Panc1 (cell line): ENCODE measurements around the gene LMNTD2. TPM values are rescaled to one million over a fixed set of nuclear protein-coding genes. Genes with fewer than 3 reads are reported as not detected.

Experiments
- ATAC-seq: fragments of 200-7000 bp; cut with Tn5 transposase; 2 replicates; pipeline ENCODE4 v1.9.1; 2020; ENCODE audit warnings: mild to moderate bottlenecking, moderate library complexity
- BruUV-seq: library from RNA; stranded (reverse); fragments of 400-500 nt; replicated peaks from 2 replicates; lab custom pipeline; 2021; lab: Mats Ljungman, UMichigan
- CTCF ChIA-PET: fragments of 300-600 bp; sonication (Branson Sonifier 250); formaldehyde crosslinking; loops from one replicate; lab custom pipeline; 2022; ENCODE audit warnings: antibody characterized with exemption; lab: Charles Lee
- POLR2A ChIA-PET: fragments of 300-600 bp; sonication (Branson Sonifier 250); formaldehyde crosslinking; loops from one replicate; lab custom pipeline; 2022; ENCODE audit warnings: antibody characterized with exemption; lab: Charles Lee
- DNase-seq: peaks from one replicate; pipeline ENCODE4 v3.0.0-alpha.2; 2010; ENCODE audit warnings: low read depth, low spot score
- H3K27ac ChIP-seq: 2 replicates; pipeline ENCODE4 v1.5.1; 2011; ENCODE audit warnings: mild to moderate bottlenecking, low read length, inconsistent platforms
- H3K27me3 ChIP-seq: fragments of 200-500 bp; sonication (Bioruptor generic); 2 replicates; pipeline ENCODE4 v1.6.0; 2014; ENCODE audit warnings: low read length, inconsistent platforms; ENCODE audit not compliant: control insufficient read depth, insufficient read depth
- H3K36me3 ChIP-seq: fragments of 200-500 bp; sonication (Bioruptor generic); 2 replicates; pipeline ENCODE4 v1.5.1; 2014; ENCODE audit warnings: inconsistent platforms, mild to moderate bottlenecking, low read length, moderate library complexity; ENCODE audit not compliant: control insufficient read depth, insufficient read depth
- H3K4me1 ChIP-seq: 2 replicates; pipeline ENCODE4 v1.5.1; 2011; ENCODE audit warnings: inconsistent platforms, mild to moderate bottlenecking, low read length, moderate library complexity; ENCODE audit not compliant: control insufficient read depth, insufficient read depth
- H3K4me3 ChIP-seq, 2 experiments: 2 replicates each; pipeline ENCODE4 v1.5.1; 2011 to 2012; ENCODE audit warnings: low read depth in 2 of 2, low read length in 2 of 2, mild to moderate bottlenecking in 2 of 2, inconsistent platforms in 1 of 2, moderate library complexity in 1 of 2
- H3K9me3 ChIP-seq: fragments of 200-500 bp; sonication (Bioruptor generic); 2 replicates; pipeline ENCODE4 v1.5.1; 2014; ENCODE audit warnings: low read depth, mild to moderate bottlenecking, inconsistent platforms, low read length, moderate library complexity; ENCODE audit not compliant: control insufficient read depth, insufficient read depth
- POLR2AphosphoS5 ChIP-seq: IDR thresholded peaks from 2 replicates; pipeline ENCODE4 v1.6.1; 2012; ENCODE audit warnings: mild to moderate bottlenecking, low read depth, low read length, moderate library complexity
- REST ChIP-seq, 2 experiments: IDR thresholded peaks; 2 replicates each; pipeline ENCODE4 v1.6.1; 2011 to 2012; ENCODE audit warnings: low read depth in 2 of 2, control low read depth in 1 of 2, low read length in 1 of 2, mild to moderate bottlenecking in 1 of 2, moderate library complexity in 1 of 2; ENCODE audit not compliant: insufficient read depth in 1 of 2
- SIN3A ChIP-seq: IDR thresholded peaks from 2 replicates; pipeline ENCODE4 v1.6.1; 2012; ENCODE audit warnings: low read depth, mild to moderate bottlenecking, low read length, moderate library complexity, borderline replicate concordance; ENCODE audit not compliant: insufficient read depth
- TCF7L2 ChIP-seq: IDR thresholded peaks from 2 replicates; pipeline ENCODE4 v1.6.1; 2011; ENCODE audit warnings: mild to moderate bottlenecking, low read depth, low read length, inconsistent platforms
- in situ Hi-C: cut with HindIII; loops from 2 replicates; pipeline ENCODE4 v1.10.0; 2016; ENCODE audit warnings: low sequenced_read_pairs, low pct_unique_long_range_greater_than_20kb
- intact Hi-C: fragments of 100-400 bp; cut with micrococcal nuclease; formaldehyde crosslinking; loops from one replicate; pipeline ENCODE4 v1.10.0; 2022; ENCODE audit not compliant: unreplicated experiment
- total RNA-seq: library from RNA; stranded (reverse); gene quantifications from one replicate; pipeline ENCODE4 v1.2.1, GENCODE V29; 2021; ENCODE audit not compliant: unreplicated experiment
- TF ChIP-seq, protein P1 (sequence below): fragments of 450-650 bp; IDR thresholded peaks from 2 replicates; pipeline ENCODE4 v1.5.1; 2017; ENCODE audit warnings: mild to moderate bottlenecking

The LMNTD2 gene
- total RNA-seq, 1 experiment from 2014 or later = 21.8 TPM

GRCh38 chr11:551596-551995, 8.9 kb downstream of the LMNTD2 start:
- H3K4me3 ChIP-seq = no peak overlapping the region
- POLR2A ChIA-PET = no interaction called here
- in situ Hi-C loops = no loop called here

GRCh38 chr11:551131-551530, 9.4 kb downstream of the LMNTD2 start:
- DNase-seq = no peak
- peaks cover 17% of the 10 kb centered on the region for H3K4me1 ChIP-seq
- H3K27ac ChIP-seq = no peak overlapping the region
- no TSS peak for BruUV-seq
- in situ Hi-C loops (no loop called here), intact Hi-C loops (loop anchor here (10.0 kb wide), 1 partner anchor 174 kb away; no protein-coding TSS in a partner anchor)
- ATAC-seq = no peak
- no peak overlapping the region for H3K4me3 ChIP-seq
- ChIA-PET POLR2A (no interaction called here), CTCF (interaction anchor here (0.5 kb wide), 1 partner anchor 11 kb away, joined by 3 read pairs; no protein-coding TSS in a partner anchor)
- TF ChIP-seq, protein P1, sequence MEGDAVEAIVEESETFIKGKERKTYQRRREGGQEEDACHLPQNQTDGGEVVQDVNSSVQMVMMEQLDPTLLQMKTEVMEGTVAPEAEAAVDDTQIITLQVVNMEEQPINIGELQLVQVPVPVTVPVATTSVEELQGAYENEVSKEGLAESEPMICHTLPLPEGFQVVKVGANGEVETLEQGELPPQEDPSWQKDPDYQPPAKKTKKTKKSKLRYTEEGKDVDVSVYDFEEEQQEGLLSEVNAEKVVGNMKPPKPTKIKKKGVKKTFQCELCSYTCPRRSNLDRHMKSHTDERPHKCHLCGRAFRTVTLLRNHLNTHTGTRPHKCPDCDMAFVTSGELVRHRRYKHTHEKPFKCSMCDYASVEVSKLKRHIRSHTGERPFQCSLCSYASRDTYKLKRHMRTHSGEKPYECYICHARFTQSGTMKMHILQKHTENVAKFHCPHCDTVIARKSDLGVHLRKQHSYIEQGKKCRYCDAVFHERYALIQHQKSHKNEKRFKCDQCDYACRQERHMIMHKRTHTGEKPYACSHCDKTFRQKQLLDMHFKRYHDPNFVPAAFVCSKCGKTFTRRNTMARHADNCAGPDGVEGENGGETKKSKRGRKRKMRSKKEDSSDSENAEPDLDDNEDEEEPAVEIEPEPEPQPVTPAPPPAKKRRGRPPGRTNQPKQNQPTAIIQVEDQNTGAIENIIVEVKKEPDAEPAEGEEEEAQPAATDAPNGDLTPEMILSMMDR = no peak
- no peak for TF ChIP-seq REST (IDR thresholded peaks at IDR 0.05; ENCODE audit: insufficient read depth in 1 of 2, low read depth in 2 of 2, low read length in 1 of 2)
- no peak for TF ChIP-seq POLR2AphosphoS5
- TF ChIP-seq TCF7L2 = no peak
- H3K36me3 ChIP-seq = no peaks in the 10 kb centered on the region
- H3K27me3 ChIP-seq = no peaks in the 10 kb centered on the region
- H3K9me3 ChIP-seq = no peaks in the 10 kb centered on the region

More at GRCh38 chr11:551596-551995, 8.9 kb downstream of the LMNTD2 start:
- Histone ChIP-seq H3K27ac (no peak overlapping the region), H3K36me3 (no peaks in the 10 kb centered on the region), H3K9me3 (no peaks in the 10 kb centered on the region), H3K27me3 (no peaks in the 10 kb centered on the region), H3K4me1 (peaks cover 17% of the 10 kb centered on the region)
- CTCF ChIA-PET = interaction anchor here (0.5 kb wide), 1 partner anchor 11 kb away, joined by 3 read pairs; no protein-coding TSS in a partner anchor
- TF ChIP-seq, protein P1 = no peak
- TF ChIP-seq POLR2AphosphoS5 = no peak
- TF ChIP-seq TCF7L2 = no peak
- TF ChIP-seq SIN3A = no peak
- TF ChIP-seq REST (IDR thresholded peaks at IDR 0.05; ENCODE audit: insufficient read depth in 1 of 2, low read depth in 2 of 2, low read length in 1 of 2) = no peak
- no peak for ATAC-seq
- intact Hi-C loops = loop anchor here (10.0 kb wide), 1 partner anchor 173 kb away; no protein-coding TSS in a partner anchor
- no TSS peak for BruUV-seq
- DNase-seq = no peak
